ENCODE results near the gene PDXDC1. TPM values are rescaled to one million over a fixed set of nuclear protein-coding genes. Genes with fewer than 3 reads are reported as not detected.
"Not testable (repeated sequence)": the region's sequence is repeated elsewhere in the genome, so short reads cannot be mapped to it uniquely, and the experiment has no call there.

Gene PDXDC1
- total RNA-seq, 1 experiment from 2014 or later, result 75.5 TPM

- not testable (repeated sequence) for DNase-seq (ENCODE audit: low spot score)
Observed at GRCh38 chr16:15015671-15016070, 40.8 kb downstream of the PDXDC1 start.

DNA sequence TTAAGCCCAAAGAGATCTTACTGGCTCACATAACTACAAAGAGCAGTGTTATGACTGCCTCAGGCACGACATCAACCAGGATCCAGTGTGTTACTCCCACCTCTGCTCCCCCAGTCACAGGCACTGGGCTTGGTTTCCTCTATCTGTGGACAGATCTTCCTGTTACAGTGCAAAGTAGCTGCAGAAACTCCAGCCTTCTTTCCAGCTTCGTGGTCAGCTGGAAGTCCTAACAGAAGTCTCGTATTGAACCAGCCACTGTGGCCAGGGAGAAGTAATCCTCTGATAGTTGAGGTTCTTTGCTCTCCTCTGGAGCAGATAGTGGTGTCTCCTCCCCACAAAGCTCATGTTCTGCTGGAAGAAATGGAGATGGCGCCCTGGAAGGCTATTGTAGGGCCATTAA, 41.5 kb downstream of the PDXDC1 start:
- not testable (repeated sequence) for DNase-seq (ENCODE audit: low spot score)

DNA sequence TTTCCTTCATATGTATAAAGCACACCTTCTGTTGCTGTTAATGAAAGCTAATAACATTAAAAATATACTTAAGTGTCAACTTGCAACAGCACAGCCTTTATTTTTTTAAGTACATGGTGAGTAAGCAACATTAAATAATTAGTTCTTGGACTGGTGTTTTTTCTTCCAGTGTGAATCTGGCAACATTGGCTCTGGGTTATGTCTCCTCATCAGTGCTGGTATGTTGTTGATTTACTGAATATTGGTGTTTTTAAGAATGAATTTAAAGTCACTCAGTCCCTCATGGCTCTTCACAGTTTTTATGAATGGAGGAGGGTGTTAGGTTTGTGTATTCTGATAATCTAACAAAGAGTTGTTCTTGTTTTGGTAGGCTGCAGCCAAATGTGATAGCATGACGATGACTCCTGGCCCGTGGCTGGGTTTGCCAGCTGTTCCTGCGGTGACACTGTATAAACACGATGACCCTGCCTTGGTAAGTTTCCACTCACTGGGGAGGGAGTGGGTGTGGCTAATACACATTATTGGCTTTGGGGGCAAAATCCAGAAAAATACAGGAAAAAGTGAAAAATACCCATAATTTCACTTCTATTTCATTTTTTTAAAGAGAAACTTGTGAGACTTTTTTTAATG, 42.2 kb downstream of the PDXDC1 start:
- DNase-seq (ENCODE audit: low spot score), result not testable (repeated sequence)

DNA sequence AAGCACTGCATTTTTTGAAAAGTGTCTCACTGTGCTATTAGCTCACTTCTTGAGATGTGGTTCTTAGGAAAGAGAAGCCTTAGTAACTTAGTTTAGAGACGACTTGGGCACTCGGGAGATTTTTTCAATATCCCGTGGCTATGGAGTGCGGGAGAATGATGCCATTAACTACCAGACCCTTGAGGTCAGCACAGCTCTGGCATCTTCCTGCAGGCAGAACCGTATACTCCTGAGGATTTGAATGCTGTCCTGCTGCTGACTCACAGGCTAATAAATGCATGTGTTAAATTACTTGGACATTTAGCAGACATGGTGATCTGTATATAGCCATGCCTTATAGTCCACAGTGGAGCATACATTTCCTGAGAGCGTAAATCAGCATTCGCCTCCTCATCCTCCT, 46.6 kb downstream of the PDXDC1 start:
- DNase-seq (ENCODE audit: low spot score), result not testable (repeated sequence)

GRCh38 chr16:15022194-15022593, 47.4 kb downstream of the PDXDC1 start:
- DNase-seq (ENCODE audit: low spot score), result peak; percentile 74

DNA sequence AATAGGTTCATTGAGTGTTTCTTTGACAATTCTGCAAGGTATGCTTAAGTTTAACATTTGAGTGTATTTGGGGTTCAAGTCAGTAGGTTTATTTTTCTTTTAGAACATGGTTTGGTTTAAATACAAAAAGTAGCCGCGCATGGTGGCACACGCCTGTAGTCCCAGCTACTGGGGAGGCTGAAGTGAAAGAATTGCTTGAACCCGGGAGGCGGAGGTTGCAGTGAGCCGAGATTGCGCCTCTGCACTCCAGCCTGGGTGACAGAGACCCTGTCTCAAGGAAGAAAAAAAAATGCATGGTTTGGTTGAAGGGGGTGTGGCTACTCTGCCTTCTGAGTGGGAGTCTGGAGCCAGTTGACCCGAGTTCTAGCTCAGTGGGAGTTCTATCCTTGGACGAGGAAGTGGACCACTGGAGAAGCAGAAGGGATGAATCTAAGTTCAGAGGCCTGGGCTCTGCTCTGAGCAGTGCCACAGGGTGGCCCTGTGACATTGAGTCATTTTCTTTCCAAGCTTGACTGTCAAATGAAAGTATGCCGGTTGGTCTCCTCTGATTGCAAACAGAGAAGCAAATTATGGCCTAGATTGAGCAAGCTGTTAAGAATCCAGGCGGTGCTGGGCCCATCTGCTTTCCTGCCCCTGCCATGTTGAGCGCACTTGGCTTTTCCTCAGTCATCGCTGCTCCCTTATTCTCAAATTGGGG, 48.7 kb downstream of the PDXDC1 start:
- not testable (repeated sequence) for DNase-seq (ENCODE audit: low spot score)

- not testable (repeated sequence) for DNase-seq (ENCODE audit: low spot score)
Observed at GRCh38 chr16:15024858-15025199, 50.0 kb downstream of the PDXDC1 start.

DNA sequence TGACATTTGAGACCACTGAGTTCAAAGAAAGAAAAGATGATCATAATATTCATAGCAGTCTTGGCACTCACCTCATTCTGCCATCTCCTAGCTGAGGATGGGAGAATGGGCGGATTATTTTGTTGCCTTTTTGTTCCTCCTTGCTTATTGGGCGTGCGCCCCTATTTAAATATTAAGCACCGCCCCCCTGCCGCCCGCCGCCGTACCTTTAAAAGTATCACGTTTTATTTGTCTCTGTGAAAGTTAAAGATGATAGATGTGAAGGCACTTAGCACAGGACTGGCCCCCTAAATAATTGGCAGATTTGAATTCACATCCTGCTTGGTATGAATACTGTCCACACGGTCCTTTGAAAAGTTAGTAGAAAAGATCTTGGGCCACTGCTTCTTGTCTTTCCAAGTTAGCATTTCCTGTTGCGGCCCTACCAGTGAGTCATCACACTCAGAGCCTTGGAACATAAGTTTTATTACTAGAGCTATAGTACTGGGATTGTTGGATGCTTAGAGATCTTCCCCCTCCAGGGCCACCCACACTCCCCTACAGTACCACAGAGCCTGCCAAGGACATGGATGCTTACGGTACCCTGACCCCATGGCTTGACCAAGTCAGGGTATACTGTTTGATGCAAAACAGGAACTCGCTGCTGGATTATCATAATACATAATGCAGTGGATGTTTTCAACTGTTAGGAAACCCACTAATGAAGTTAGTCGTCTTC, 50.6 kb downstream of the PDXDC1 start:
- DNase-seq (ENCODE audit: low spot score), result not testable (repeated sequence)

- not testable (repeated sequence) for DNase-seq (ENCODE audit: low spot score)
Observed at GRCh38 chr16:15027051-15027450, 52.2 kb downstream of the PDXDC1 start.

GRCh38 chr16:15027503-15028344, 52.9 kb downstream of the PDXDC1 start:
- DNase-seq (ENCODE audit: low spot score), result not testable (repeated sequence)

- DNase-seq (ENCODE audit: low spot score), result not testable (repeated sequence)
Observed at GRCh38 chr16:15028345-15028715, 53.5 kb downstream of the PDXDC1 start.

DNA sequence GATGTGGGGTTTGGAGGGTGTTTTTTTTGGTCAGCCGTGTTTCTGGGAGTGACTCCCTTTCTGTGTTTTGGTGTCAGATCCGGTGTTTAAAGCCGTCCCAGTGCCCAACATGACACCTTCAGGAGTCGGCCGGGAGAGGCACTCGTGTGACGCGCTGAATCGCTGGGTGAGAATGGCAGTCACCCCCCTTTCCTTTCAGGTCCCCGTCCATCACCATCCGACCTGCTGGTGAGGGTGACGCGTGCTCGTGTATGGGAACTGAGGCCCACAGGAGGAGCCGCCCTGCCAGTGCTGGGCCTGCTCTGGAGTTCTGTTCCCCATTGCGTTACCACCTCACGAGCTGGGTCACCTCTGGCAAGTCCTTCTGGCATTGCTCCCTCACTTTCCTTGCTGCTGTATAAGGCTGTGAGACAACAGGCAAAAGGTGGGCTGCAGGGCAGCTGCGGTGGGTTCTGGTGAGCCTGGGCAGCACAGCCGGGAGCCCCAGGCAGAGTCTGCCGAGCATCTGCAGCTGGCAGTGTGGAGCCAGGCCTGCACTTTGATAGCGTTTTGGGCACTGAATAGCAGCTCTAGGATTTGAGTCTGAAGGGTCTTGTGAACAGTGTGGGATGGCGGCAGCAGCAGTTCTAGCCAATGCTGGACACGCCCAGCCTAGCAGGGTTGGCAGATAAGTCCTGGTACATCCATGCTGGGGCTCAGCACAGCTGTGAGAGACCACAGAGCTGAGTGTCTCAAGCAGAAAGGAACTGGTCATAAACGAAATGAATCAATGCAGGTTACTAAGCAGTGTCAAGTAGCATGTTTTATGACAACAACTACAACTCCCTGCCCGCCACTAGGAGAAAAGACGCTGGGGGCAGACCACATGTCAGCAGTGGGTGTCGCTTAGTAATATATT, 54.2 kb downstream of the PDXDC1 start:
- not testable (repeated sequence) for DNase-seq (ENCODE audit: low spot score)

DNA sequence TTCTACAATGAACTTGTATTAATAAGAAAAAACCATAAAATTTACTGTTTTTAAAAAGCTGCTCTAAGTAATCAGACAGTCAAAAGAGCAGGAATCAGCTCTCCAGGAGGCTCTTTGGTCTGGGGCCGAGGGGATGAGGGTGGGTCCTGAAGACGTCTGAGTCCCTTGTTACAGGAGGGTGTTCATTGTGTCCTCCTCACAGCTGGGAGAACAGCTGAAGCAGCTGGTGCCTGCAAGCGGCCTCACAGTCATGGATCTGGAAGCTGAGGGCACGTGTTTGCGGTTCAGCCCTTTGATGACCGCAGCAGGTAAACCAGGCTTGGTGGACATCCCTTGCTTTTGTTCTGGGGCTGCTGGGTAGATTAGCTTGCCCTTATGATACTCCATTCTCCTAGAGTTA, 54.9 kb downstream of the PDXDC1 start:
- not testable (repeated sequence) for DNase-seq (ENCODE audit: low spot score)

GRCh38 chr16:15031179-15031578, 56.4 kb downstream of the PDXDC1 start:
- no peak for DNase-seq (ENCODE audit: low spot score)

DNA sequence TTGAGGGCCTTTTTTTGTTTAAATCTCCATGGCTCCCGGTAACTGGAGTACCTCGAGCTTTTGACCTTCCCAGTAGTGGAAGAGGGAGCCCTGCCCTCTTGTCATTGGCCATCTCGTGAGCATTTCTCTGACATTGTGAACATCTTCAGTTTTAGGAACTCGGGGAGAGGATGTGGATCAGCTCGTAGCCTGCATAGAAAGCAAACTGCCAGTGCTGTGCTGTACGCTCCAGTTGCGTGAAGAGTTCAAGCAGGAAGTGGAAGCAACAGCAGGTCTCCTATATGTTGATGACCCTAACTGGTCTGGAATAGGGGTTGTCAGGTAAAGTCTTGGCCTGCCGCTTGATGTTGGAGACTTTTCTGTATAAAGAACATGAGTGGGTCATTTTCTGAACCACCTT, 56.8 kb downstream of the PDXDC1 start:
- DNase-seq (ENCODE audit: low spot score), result no peak

DNA sequence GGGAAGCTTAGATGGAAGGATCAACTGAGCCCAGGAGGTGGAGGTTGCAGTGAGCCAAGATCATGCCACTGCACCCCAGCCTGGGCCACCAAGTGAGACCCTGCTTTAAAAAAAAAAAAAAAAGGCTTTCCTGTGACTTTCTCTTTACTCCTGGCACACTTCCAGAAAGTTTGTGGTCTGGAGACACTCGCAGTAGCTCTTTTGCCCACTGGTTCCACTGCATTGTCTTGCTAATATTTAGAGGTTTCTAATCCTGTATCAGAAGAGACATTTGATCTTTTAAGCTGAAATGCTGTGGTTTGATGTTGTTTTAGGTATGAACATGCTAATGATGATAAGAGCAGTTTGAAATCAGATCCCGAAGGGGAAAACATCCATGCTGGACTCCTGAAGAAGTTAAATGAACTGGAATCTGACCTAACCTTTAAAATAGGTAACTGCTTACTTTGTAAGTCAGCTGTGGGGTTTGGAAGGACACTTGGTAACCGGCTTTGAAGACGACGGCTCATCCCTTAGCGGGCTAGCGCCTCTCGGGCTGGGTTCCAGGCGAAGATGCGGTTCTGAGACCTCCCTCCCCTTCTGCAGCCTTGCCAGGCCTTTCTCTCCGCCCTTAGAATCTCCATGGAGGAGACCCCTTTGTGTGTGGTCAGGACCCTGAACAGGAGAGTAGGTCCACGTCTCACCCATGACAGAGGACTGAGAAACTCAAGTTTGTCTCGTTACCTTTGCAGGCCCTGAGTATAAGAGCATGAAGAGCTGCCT, 57.9 kb downstream of the PDXDC1 start:
- no peak for DNase-seq (ENCODE audit: low spot score)

- no peak for DNase-seq (ENCODE audit: low spot score)
Observed at GRCh38 chr16:15033309-15033707, 58.5 kb downstream of the PDXDC1 start.

GRCh38 chr16:15034266-15035162, 59.7 kb downstream of the PDXDC1 start:
- DNase-seq (ENCODE audit: low spot score), result no peak

DNA sequence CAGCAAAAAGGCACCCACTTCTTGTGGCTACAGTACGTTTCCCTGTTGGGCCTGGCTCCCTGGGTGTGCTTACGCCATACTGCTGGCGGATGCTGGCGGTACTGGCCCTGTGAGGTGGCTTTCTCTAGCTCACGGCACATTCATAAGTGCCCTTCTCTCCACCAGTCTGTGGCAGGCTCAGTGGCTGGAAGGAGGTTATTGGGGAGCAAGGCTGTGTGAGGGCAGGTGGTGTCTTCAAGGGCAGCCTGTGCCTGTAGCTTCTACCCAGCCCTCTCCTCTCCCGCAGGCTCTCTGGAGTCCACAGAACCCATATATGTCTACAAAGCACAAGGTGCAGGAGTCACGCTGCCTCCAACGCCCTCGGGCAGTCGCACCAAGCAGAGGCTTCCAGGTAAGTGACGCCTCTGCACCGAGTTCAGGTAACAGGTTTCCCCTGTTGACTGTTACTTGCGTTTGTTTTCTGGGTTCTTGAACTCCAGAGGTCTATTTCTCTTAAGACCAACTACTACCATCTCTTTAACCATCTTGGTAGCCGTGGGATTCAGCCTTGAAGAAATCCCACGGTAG, 60.4 kb downstream of the PDXDC1 start:
- no peak for DNase-seq (ENCODE audit: low spot score)
